ENCODE results near the gene BARHL1.

Gene BARHL1

DNA sequence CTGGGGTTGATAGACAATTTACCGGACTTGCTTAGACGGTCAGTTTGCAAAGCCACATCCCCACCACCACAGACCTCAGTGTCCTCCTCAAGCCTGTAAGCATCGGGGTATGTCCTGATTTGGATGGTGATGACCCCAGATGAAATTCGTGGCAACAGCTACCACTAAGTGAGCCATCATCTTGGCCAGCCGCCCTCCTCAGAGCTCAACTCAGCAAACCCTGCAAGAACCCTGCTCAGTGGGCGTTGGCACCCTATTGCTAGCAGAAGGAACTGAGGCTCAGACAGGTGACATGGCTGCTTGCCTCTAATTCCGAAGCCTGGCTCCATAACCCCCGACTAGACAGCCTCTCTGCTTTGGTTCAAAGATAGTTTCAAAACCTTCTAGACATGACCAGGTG is 41.4 kb upstream of the BARHL1 start:
- no peak overlapping the region for H3K4me3 ChIP-seq (ENCODE audit: control insufficient read depth, low read depth, low read length)
- TF ChIP-seq, protein P1, sequence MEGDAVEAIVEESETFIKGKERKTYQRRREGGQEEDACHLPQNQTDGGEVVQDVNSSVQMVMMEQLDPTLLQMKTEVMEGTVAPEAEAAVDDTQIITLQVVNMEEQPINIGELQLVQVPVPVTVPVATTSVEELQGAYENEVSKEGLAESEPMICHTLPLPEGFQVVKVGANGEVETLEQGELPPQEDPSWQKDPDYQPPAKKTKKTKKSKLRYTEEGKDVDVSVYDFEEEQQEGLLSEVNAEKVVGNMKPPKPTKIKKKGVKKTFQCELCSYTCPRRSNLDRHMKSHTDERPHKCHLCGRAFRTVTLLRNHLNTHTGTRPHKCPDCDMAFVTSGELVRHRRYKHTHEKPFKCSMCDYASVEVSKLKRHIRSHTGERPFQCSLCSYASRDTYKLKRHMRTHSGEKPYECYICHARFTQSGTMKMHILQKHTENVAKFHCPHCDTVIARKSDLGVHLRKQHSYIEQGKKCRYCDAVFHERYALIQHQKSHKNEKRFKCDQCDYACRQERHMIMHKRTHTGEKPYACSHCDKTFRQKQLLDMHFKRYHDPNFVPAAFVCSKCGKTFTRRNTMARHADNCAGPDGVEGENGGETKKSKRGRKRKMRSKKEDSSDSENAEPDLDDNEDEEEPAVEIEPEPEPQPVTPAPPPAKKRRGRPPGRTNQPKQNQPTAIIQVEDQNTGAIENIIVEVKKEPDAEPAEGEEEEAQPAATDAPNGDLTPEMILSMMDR (IDR thresholded peaks at IDR 0.05; ENCODE audit: control insufficient read depth, insufficient read depth, low read depth, low read length, missing control alignments): no peak
- no peak for DNase-seq (ENCODE audit: low read depth)

- no peak overlapping the region for H3K4me3 ChIP-seq (ENCODE audit: control insufficient read depth, low read depth, low read length)
- TF ChIP-seq, protein P1 (IDR thresholded peaks at IDR 0.05; ENCODE audit: control insufficient read depth, insufficient read depth, low read depth, low read length, missing control alignments): no peak
- DNase-seq (ENCODE audit: low read depth): no peak
Measured at GRCh38 chr9:132541870-132542830, 40.3 kb upstream of the BARHL1 start.

DNA sequence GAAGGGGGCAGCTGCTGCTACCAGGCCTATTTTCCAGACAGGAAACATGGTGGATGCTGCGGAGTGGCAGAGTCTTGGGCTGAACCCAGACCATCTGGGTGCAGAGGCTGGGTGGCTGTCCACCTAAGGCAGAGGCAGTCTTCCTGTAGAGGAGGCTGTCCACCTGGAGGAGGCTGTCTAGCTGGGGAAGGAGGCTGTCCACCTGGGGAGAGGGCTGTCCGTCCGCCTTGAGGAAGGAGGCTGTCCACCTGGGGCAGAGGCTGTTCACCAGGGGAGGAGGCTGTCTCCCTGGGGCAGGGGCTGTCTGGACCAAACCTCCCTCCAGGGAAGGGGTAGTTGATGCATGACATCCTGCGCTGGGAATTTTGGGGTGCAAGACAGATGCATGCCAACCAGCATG is 39.2 kb upstream of the BARHL1 start:
- no peak overlapping the region for H3K4me3 ChIP-seq (ENCODE audit: control insufficient read depth, low read depth, low read length)
- DNase-seq (ENCODE audit: low read depth): no peak
- TF ChIP-seq, protein P1 (IDR thresholded peaks at IDR 0.05; ENCODE audit: control insufficient read depth, insufficient read depth, low read depth, low read length, missing control alignments): no peak

DNA sequence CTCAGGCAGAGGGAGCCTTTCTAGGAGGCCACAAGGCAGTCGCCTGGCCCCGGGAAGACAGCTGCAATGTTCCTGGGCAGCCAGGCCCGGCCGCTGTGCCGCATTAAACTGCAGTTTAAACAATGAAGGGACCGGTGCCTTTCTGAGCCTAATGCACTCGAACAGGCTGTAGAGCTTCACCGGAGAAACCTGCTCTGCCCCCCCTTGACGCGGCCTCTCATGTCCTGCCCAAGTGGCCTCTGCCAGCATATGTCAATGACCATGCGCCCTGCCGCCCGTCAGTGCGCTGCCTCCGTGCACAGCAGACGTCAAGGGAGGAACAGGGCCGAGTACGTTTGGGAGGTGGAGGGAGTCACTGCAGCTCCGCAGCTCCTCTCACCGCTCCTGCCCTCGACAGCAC is 38.4 kb upstream of the BARHL1 start:
- no peak for DNase-seq (ENCODE audit: low read depth)
- no peak overlapping the region for H3K4me3 ChIP-seq (ENCODE audit: control insufficient read depth, low read depth, low read length)
- TF ChIP-seq, protein P1 (IDR thresholded peaks at IDR 0.05; ENCODE audit: control insufficient read depth, insufficient read depth, low read depth, low read length, missing control alignments): no peak

- no peak for DNase-seq (ENCODE audit: low read depth)
- TF ChIP-seq, protein P1 (IDR thresholded peaks at IDR 0.05; ENCODE audit: control insufficient read depth, insufficient read depth, low read depth, low read length, missing control alignments): no peak
- H3K4me3 ChIP-seq (ENCODE audit: control insufficient read depth, low read depth, low read length): no peak overlapping the region
Measured at GRCh38 chr9:132545578-132545977, 36.8 kb upstream of the BARHL1 start.

GRCh38 chr9:132546148-132547051 is 36.0 kb upstream of the BARHL1 start:
- TF ChIP-seq, protein P1 (IDR thresholded peaks at IDR 0.05; ENCODE audit: control insufficient read depth, insufficient read depth, low read depth, low read length, missing control alignments): no peak
- H3K4me3 ChIP-seq (ENCODE audit: control insufficient read depth, low read depth, low read length): no peak overlapping the region
- DNase-seq (ENCODE audit: low read depth): no peak
